ENCODE results near the gene MYF6.

DNA sequence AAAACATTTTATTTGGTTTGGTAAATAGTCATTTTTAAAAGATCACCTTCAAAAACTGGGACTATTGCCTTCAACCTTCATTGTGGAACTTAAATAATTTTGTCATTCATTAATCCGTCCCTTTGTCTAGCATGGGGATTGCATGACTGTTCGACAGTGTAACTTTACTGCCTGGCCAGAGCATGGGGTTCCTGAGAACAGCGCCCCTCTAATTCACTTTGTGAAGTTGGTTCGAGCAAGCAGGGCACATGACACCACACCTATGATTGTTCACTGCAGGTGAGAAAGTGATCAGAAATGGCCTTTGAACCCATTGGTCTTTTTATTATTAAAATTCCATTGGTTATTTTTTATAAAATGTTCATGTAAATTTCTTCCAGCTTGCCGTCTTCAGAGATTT lies 37.2 kb upstream of the MYF6 start:
- no peak for TF ChIP-seq POLR2A (IDR thresholded peaks at IDR 0.05; ENCODE audit: low read length)
- no peak for TF ChIP-seq GATA1 (IDR thresholded peaks at IDR 0.05; ENCODE audit: low read depth, low read length)
